Glomerular visceral epithelial cell (primary cell): ENCODE results near the gene NBEA.

ENCODE experiments used
- DNase-seq: peaks from one replicate; pipeline ENCODE4 v3.0.0-alpha.2; 2016; ENCODE audit errors: extremely low spot score

Gene NBEA

DNA sequence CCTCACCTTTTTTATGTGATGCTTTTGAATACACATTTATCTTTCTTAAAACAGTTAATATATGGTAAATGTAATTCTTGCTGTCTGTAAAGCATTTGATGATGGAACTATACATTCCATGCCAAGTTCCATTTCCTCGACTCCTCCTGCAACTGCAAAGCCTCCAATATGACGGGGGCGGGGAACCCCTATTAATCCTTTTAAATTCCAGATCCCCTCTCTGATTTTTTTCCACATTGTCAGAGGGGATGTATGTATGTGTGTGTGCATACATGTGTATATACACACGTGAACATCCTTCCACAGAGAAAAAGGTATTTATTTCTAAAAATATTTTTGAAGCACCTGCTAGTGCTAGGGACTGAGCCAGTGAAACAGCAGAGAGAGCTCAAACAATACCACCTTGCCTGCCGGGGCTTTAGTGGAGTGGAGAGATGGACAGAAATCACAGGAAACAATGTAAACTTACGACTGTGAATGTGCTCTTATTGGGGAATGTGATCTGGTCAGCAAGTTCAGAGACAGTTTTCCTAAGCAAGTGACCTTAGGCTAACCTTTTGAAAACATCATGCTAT lies 559.7 kb downstream of the NBEA start:
- no peak for DNase-seq

DNA sequence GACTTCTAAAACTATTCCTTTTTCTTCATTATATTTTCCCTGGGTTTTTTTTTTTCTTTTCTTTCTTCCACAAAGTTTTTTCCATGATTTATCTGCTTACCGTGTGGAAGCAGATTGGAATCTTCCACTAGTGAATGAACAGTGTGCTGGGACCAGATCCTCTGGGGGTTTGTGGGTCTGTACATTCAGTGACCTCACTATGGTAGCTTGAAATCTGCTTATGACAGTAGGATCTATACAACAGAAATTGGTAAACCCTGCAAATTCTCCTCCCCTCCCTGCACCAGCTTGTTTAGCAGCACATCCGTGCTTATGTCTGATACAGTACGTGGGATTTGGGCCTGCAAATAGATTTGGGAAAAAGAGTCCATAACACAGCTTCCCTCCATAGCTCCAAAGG lies 560.4 kb downstream of the NBEA start:
- no peak for DNase-seq

DNA sequence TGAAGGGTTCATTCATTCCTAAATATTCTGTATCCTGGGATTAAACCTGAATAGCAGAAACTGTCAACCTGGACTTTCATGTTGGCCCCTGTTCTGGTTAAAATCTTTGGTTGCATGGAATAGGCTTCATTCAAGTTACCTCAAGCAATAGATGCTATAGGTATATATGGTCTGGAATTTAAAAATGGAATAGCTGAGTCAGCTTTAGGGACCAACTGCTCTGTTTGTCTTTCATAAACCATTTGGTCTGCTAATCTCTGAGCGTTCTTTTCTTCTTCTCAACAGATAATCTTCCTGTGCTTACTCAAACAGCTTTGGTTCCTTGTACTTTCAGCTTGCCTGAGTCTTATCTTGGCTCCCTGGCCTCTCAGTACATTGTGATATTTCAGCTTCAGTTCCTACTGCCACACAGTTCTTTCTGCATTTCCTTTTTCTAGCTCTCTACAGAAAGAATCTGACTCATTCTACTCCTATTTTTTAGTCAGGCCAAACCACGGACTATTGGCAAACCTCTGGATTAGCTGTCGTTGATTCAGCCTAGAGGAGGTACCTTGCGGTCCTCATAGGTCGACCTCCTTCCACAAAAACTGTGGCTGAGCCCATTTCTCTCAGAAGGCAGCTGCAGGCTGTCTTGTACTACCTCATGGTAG lies 570.3 kb downstream of the NBEA start:
- peak; percentile 79 for DNase-seq

DNA sequence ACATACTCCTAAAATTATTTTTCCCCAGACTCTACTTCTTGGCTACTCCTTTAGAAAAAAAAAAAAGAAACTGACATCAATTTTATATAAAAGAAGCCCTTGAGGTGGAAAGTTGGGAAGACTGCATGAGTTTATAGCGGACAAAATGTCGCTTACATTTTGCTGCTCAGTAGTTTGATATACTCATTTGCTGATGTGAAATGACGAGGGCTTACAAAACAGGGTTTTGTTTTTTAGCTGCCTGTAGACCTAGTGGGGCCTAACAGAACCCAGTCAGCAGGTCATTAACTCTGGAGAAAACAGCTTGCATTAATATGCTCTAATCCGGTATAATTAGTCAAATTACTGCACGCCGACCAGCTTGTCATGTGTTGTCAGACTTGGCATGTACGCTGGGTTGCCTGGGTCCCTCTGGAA lies 572.0 kb downstream of the NBEA start:
- DNase-seq, result no peak

DNA sequence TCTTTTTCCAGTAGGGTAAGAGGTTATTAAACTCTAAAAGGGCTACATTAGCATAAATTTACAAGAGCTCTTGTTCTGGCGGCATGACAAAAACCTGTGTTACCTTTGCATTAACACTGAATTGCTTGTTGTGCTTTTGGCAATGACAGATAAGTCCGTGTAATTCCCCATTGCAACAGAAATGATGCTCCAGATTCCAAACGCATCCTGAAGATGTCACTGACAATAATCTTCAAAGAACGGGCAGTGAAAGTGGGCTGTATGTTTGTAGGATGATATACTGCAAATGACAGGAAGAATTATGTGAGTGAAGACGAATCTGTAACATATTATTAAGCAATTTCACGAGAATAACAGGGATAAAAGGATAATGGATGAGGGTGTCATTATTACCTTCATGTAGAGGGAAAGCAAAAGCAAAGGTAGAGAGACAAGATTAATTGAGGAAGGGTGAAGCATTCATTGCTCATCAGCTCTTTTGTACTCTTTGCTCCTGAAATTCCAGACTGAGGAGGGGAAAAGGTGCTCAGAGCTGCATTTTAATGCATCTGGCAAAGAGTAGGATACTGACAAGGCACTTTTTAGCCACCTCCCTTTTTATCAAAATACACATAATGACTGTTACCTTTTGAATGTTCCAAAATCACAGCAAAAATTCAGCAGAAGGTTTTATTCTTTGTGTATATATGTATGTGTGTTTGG lies 572.9 kb downstream of the NBEA start:
- no peak for DNase-seq

DNA sequence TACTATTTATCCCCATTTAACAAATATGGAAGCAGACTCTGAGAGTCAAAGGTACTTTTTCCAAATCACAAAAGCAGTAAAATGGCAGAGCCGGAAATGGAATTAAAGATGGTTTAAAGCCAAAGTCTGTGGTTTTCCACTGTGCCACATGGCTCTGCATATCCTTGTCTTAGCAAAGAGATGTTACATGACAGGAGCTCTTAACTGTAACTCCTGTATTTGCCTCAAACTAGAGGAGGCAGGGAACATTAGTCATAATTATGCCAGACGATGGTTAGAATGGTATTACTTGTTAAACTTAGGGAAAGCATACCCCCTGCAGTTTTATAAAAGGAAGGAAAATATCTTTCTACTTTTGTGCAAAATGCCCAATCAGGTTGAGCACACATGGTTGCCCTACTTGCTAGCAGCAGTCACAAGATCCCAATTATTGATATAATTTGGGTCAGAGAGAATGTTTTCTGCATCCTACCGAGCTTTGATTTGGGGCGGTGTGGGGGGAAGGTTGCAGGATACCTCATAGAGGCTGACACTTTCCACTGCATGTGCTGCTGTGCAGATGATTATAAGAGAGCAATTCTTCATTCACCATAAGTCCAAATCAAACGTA lies 576.4 kb downstream of the NBEA start:
- DNase-seq, result no peak

DNA sequence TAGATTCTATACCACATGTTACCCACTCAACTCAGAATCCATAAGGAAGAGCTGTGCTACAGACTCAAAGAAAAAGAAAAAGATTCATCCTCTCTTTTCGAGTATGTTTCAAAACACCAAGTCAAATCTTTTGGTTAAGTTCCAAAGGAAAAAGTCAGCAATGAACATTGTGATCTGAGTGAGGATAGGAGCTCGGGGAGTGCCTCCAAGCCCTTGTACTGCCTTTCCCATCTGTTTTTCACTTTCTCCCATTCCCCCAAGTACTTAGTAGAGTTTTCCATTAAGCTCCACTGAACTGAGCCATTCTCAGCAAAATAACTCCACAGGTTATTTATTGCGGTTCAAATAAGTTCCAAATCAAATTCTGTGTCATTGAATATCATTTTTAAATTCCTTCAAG lies 582.1 kb downstream of the NBEA start:
- DNase-seq, result no peak

DNA sequence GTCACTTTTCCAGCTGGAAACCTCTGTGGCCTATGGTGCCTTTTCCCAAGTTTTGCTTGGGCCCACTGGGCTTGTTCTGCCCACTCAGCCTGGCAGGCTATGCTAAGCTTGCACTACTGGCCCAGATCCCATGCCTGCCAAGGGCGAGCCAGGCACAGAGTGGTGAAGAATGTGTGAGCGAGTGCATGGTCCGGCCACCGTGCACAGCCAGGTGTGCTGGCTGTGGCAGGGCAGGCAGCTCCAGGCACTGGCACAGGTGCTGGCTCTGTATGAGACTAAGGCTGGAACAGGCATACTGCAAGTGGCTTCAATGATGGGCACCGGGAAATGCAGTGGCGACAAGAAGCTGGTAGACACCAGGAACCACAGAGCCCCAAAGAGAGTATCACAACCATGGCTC lies 584.5 kb downstream of the NBEA start:
- no peak for DNase-seq

DNA sequence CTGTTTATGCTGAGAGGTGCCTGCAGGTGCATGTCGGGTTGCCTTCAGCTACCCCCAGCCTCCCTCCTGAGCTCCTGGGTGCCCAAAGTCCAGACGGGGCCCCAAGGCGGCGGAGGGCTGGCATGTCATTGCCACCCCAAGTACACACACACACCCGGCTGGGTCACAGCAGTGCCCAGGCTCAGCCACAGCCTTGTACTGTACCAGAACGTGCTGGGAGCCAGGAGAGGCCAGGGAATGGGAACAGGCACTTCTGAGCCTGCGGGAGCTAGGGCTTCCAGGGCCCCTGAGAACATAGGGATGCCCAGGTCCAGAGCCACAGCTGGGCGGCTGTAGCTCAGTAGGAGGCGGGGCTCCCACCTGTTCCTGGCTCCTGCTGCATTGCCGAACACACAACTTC lies 585.4 kb downstream of the NBEA start:
- DNase-seq, result no peak

DNA sequence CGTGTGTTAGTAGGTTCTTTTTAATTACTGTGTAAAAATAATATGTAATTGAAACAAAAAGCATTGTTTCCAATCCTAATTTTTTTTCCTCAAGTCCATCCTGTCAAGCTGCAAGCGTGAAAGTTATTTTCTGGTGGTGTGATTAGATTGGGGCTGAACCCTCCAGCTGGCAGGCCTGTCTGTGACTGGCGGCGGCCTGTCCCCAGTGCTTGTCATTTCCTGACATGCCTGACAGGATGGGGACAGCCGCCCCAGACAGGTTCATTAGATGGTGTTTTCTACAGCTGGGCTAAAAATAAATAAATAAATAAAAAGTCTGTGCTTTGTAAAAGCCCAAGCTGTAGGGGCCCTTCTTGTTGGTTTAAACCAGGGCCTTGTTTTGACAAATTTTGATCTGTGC lies 588.1 kb downstream of the NBEA start:
- DNase-seq, result no peak

DNA sequence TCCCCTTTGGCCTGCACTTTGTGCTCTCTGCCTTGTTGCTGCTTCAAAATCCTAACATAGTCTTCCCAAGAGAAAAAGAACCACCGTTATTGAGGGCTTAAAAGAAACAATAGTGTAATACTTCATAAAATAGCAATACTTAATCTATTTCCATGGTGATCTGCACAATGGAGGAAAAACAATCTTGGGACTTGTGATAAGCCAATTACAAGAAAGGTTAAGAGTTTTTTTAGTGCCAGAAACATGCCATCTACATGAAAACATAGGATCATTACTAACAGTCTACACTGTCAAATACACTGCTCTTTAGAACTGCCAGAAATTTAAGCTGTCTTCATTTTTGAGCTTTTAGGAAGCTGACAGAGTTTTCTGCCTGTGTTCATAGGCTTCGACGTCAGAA lies 588.5 kb downstream of the NBEA start:
- no peak for DNase-seq

DNA sequence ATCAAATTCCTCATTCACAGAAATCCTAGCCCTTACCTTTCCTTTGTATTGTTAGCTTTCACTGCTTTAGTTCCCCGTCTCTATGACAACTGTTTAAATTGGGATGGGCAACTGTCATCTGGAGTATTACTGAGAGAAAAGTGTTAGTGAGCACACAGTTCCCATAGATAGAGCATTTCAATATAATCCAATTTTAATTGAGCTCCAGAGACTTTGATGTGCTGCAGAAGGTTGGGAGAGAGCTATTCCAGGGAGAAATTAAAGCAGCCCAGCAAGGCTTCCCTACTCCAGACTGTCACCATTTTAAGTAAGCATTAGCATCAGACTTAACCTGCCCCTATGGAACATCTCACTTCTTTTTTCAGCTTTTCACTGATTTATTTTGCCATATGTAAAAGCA lies 589.5 kb downstream of the NBEA start:
- DNase-seq, result no peak

DNA sequence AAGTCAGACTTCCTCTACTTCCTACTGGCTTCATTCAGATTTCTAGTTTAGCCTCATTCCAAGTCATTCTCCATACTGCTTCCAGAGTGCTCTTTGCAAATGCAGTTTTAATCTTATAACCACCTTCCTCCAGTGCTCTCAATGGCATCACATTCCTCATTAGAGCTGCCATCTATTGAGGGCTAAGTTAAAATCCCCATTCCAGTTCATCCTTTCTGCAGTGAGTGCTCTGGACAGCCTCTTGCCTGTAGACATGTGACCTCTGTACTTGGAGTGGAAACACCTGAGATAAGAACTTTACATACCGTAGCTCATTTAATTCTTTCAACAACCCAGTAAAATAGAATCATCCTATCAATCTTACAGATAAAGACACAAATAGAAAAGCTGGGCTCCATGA lies 592.3 kb downstream of the NBEA start:
- DNase-seq, result no peak

DNA sequence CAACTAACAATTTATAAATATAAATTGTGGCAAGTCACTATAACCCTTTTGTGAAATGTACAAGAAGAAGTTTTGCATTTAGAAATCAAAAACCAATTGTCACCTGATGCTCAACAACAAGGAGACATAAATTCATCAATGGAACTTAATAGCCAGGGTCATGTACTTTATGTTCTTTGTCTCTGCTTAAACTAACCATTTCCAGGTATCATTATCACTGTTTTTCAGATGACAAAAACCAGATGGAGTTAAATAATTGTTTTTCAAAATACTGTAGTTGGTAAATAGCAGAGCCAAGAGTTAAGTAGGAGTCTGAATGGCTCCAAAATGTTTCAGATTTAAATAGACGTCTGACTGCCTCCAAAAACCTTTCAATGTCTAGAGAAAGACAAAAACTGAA lies 606.7 kb downstream of the NBEA start:
- DNase-seq, result no peak

DNA sequence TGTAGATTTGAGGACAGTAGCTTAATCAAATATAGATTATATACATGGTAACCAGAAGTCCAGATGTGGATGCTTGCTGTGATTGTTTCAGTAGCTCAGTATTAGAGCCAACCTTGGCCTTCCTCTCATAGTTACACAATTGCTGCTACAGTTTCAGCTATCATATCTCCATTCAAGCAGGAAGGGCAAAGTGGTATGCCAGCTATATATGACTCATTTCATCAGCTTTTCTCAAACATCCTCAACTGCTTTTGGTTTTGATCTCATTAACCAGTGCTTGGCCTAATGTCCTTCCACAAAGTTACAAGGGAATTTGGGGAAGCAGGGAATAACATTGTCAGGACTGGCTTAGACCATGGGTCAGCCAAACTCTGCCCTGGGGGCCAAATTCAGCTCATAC lies 607.4 kb downstream of the NBEA start:
- peak; percentile 65 for DNase-seq

DNA sequence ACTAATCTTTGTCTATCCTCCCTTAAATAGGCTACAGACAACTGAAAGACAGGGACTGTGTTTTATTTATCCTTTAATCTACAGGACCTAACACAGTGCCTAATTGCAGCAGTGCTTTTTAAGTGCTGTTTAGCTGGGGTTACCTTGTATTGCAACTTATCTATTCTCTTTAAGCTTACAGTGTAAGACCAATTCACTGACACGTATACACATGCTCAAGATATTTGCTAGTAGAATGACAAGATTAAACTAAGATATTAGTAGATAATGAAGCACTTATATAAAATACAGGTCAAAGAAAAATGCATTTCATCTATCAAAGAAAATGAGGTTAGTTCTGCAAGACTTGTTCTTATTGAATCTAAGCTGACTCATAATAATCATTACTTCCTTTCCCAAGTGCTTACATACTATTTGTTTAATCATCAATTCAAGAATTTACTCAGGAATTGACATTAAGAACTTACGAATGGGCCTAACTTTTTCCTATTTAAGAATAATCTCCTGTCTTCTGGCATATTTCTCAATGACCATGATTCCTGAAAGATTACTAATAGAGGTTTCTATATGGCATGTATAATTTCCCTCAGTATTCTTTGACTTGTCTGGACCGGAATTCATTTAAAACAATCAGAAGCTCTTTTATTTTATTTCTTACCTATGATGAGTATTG lies 610.2 kb downstream of the NBEA start:
- no peak for DNase-seq

DNA sequence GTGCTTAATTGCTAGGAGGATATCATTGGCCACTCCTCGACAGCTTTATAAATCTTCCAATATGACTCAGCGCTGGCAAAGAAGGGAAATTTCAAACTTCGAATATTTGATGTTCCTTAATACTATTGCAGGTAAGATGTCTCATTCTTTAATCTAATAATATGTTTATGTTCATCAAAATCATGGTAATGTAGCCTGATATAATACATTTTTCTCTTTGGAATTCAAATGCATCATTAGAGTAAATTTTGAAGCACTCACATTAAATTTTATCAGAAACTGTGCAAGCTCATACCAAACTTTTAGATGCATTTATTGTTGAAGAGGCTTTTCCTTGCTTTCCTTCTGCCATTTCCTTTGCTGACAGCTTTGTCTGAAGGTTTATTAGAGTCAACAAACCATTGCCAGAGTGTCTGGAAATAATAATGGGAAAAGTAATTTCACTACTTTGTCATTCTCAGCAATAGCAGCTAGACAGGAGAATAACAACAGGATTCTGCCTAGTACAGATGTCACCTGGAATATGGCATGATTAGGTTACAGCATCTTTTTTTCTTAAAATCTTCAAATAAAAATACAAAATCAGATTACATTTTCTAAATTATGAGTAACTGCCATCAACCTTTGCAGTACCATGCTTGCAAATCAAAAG lies 613.0 kb downstream of the NBEA start:
- no peak for DNase-seq

DNA sequence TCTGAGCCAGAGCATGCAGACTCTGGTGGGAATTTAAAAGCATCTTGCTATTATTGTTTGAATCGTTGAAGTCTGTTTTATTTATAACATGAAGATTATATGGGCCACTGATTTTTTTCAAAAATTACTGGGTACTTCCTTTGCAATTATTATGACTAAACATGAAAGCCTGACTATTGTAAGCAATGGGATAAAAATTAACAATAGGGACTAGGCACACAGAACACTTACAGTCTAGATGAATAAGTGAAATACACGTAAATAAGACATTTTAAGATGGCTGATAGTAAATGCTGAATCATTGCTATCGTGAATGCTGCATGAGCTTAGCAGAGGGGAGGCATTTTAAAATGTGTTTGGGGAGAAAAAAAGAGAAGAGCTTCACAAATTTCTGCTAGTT lies 615.4 kb downstream of the NBEA start:
- DNase-seq, result no peak

DNA sequence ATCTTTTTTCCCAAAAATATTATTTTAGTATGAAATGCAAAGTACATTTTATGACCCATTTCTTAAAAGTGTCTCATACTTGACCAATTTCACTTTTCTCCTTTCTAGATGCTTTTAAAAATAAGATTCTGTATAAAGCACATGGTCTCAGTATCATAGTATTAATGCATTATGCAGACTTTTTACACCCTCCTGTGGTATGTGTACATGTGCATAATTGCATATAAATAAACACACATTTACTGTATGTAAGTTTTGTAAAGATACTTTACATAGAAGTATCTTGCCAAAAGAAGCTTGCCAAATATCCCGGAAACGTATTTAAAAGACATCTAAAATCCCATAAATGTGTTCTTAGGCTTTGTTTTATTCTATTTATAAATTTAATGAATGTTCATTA lies 619.5 kb downstream of the NBEA start:
- DNase-seq, result no peak

DNA sequence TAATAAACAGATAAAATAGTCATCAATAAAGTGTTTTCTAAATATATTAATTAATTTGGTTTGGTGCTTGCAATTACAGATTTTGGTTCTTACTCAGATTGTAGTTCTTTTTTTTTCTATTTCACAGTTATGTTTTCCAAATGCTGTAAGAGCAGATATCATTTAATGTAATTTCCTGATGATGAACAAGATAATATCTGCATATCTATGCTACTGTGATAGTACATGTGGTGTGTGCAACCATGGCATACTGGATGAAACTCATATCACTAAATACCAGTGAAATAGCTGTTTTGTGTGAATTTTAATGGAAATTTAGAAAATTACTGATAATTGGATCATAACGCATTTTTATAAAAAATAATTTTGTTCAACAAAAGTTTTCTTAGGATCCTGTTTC lies 623.2 kb downstream of the NBEA start:
- DNase-seq, result no peak

DNA sequence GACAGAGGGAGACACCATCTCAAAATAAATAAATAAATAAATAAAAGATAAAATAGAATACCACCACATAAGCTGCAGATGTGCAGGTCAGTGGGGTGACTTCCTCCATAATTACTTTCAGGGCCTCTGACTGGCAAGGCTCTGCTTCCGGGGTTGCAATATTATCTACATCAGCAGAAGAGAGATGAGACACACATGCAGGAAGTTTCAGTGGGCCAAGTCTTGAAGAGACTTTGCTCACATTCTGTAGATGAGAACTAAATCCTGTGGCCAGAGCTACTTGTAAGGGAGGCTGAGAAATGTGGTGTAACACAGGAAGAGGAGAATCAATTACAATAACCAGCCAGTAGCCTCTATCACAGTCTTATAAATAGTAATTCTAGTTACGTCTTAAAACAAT lies 624.3 kb downstream of the NBEA start:
- no peak for DNase-seq

DNA sequence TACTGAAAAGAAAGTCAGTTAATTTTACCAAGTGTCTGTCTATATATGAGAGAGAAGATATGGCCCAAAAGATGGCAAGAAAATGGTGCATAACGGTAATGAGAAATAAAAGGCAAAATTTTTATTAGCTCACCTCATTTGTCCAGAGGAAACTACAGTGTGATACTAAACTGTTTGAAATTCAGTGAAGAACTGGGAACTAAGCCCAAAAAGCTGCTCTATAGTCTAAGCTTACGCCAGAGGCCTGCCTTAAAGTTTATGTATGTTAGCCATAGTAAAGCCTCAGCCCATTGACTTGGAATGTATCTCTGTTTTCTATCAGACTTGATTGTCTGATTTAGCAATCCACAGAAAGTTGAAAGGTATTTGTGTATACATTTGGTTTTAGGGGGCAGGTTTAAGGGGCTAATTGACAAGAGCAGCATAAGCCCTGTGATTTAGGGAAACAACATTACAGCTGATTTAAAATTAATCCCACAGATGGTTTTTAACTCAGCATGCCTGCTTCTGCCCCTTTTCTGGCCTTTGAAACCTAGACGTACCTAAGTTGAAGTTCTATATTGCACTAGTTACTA lies 625.4 kb downstream of the NBEA start:
- DNase-seq, result no peak
